Peyer's patch (tissue), 4 donors: ENCODE data around the gene DMKN. TPM values are rescaled to one million over a fixed set of nuclear protein-coding genes. Genes with fewer than 3 reads are reported as not detected.
A peak's percentile ranks its signal among the peaks of the same experiment; 100 is the strongest.
"Not testable (repeated sequence)": the region's sequence is repeated elsewhere in the genome, so short reads cannot be mapped to it uniquely, and the experiment has no call there.

ENCODE experiments used
- DNase-seq, 3 donors: peaks; one replicate each; pipeline ENCODE4 v3.0.0-alpha.2; 2017 to 2019
- H3K27ac ChIP-seq, 4 donors: fragments of 200-600 bp; sonication (generic); one replicate each; pipeline ENCODE4 v1.5.1; 2016 to 2019
- H3K27me3 ChIP-seq, 2 donors: fragments of 200-600 bp; sonication (generic); one replicate each; pipeline ENCODE4 v1.5.1; 2019
- H3K36me3 ChIP-seq, 3 donors: fragments of 200-600 bp; sonication (generic); one replicate each; pipeline ENCODE4 v1.5.1; 2016 to 2019
- H3K4me1 ChIP-seq, 4 donors: fragments of 200-600 bp; sonication (generic); one replicate each; pipeline ENCODE4 v1.5.1; 2016 to 2019
- H3K4me3 ChIP-seq, 4 donors: fragments of 200-600 bp; sonication (generic); 1 replicate in 3 of 4; 2 replicates in 1 of 4; pipeline ENCODE4 v1.5.1; 2016 to 2019; ENCODE audit warnings: mild to moderate bottlenecking in 1 of 4
- H3K9me3 ChIP-seq, 4 donors: fragments of 200-600 bp; sonication (generic); one replicate each; pipeline ENCODE4 v1.5.1; 2016 to 2019; ENCODE audit warnings: mild to moderate bottlenecking in 1 of 4
- POLR2A ChIP-seq, 2 donors: fragments of 450-650 bp; IDR thresholded peaks; one replicate each; pipeline ENCODE4 v1.5.1; 2017; ENCODE audit warnings: antibody characterized with exemption in 2 of 2, mild to moderate bottlenecking in 2 of 2, moderate library complexity in 2 of 2
- total RNA-seq, 4 donors: library from RNA; depleted of rRNA; stranded (reverse); fragments of >200 nt; gene quantifications; one replicate each; pipeline ENCODE4 v1.1.0, GENCODE V29; 2016
- TF ChIP-seq, protein P1 (sequence below), 6 experiments: fragments of 450-650 bp in 4 of 6; fragments of 200-600 bp in 2 of 6; sonication (generic) in 1 of 6; IDR thresholded peaks; one replicate each; pipeline ENCODE4 v1.5.1; 2017 to 2019; ENCODE audit warnings: antibody characterized with exemption in 6 of 6, mild to moderate bottlenecking in 3 of 6, moderate library complexity in 1 of 6

DMKN gene
- total RNA-seq, 4 donors from 2014 or later, result 1.9 to 29.7 (median 10.7) TPM; not detected in 1

DNA sequence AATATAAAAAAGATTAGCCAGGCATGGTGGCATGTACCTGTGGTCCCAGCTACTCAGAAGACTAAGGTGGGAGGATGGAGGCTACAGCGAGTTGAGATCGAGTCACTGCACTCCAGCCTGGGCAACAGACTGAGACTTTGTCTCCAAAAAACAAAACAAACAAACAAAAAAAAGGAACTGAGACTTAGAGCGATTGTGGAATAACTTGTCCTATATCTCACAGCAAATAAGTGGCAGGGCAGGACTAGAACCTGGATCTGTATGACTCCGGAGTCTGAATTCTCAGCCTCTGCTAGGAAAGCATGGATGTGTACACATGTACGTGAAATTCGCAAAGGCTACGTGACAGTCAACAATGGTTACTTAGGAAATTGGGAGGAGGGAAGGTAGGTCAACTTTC lies 43.3 kb downstream of the DMKN start:
- no peak for DNase-seq
- Histone ChIP-seq H3K27ac (no peak overlapping the region), H3K9me3 (no peaks in the 10 kb centered on the region), H3K4me1 (peaks cover 0 to 5% (median 0%) of the 10 kb centered on the region in 4 donors), H3K36me3 (no peaks in the 10 kb centered on the region), H3K4me3 (no peak overlapping the region), H3K27me3 (no peaks in the 10 kb centered on the region)
- TF ChIP-seq, protein P1, sequence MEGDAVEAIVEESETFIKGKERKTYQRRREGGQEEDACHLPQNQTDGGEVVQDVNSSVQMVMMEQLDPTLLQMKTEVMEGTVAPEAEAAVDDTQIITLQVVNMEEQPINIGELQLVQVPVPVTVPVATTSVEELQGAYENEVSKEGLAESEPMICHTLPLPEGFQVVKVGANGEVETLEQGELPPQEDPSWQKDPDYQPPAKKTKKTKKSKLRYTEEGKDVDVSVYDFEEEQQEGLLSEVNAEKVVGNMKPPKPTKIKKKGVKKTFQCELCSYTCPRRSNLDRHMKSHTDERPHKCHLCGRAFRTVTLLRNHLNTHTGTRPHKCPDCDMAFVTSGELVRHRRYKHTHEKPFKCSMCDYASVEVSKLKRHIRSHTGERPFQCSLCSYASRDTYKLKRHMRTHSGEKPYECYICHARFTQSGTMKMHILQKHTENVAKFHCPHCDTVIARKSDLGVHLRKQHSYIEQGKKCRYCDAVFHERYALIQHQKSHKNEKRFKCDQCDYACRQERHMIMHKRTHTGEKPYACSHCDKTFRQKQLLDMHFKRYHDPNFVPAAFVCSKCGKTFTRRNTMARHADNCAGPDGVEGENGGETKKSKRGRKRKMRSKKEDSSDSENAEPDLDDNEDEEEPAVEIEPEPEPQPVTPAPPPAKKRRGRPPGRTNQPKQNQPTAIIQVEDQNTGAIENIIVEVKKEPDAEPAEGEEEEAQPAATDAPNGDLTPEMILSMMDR (IDR thresholded peaks at IDR 0.05), result no peak
- no peak for TF ChIP-seq POLR2A (IDR thresholded peaks at IDR 0.05)

GRCh38 chr19:35468637-35469036 lies 44.8 kb downstream of the DMKN start:
- H3K36me3 ChIP-seq, result no peaks in the 10 kb centered on the region
- TF ChIP-seq, protein P1 (IDR thresholded peaks at IDR 0.05), result peak; percentile 42 to 93 (median 82)
- TF ChIP-seq POLR2A (IDR thresholded peaks at IDR 0.05), result no peak
- H3K9me3 ChIP-seq, result no peaks in the 10 kb centered on the region
- no peaks in the 10 kb centered on the region for H3K27me3 ChIP-seq
- H3K4me1 ChIP-seq, result peaks cover 0 to 5% (median 0%) of the 10 kb centered on the region in 4 donors
- no peak overlapping the region for H3K4me3 ChIP-seq
- no peak overlapping the region for H3K27ac ChIP-seq
- DNase-seq, result peak; percentile 59 to 88 (median 75)

DNA sequence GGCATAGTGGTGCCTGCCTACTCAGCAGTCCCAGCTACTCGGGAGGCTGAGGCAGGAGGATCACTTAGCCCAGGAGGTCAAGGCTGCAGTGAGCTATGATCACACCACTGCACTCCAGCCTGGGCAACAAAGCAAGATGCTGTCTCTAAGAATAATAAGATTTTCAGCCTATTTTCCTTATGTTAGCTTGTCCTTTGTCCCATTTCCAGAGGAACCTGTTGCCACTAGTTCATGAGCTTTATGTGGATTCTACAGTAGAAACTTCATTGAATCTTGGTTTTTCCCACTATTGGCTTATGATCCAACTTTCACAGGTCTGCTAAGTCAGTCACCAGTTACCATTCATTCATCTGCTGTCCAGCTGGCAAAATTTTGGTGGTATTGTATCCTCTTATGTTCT lies 47.2 kb downstream of the DMKN start:
- Histone ChIP-seq H3K27ac (no peak overlapping the region), H3K9me3 (no peaks in the 10 kb centered on the region), H3K4me1 (peaks cover 0 to 20% (median 9%) of the 10 kb centered on the region in 4 donors), H3K36me3 (no peaks in the 10 kb centered on the region), H3K4me3 (no peak overlapping the region), H3K27me3 (no peaks in the 10 kb centered on the region)
- no peak for DNase-seq
- TF ChIP-seq, protein P1 (IDR thresholded peaks at IDR 0.05), result no peak
- no peak for TF ChIP-seq POLR2A (IDR thresholded peaks at IDR 0.05)

DNA sequence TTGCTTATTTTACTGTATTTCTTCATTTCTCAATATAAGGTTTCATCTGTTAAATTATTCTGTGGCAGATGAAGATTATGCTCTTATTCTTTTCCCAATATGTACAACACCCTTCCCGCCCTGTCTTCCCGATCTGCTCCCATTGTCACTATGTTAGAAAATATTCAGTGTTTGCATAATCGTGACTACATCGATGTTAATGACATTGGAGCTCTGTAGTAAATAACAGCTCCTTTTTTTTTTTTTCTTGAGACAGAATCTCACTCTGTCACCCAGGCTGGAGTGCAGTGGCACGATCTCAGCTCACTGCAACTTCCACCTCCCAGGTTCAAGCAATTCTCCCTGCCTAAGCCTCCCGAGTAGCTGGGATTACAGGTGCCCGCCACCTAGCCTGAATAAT lies 50.5 kb downstream of the DMKN start:
- H3K27ac ChIP-seq, result peak overlapping the region in 3 of 4 donors; percentile 33 to 72 (median 44)
- DNase-seq, H3K4me3 ChIP-seq, H3K36me3 ChIP-seq, H3K27me3 ChIP-seq, H3K9me3 ChIP-seq: not testable (repeated sequence)
- H3K4me1 ChIP-seq, result peaks cover 0 to 27% (median 26%) of the 10 kb centered on the region in 4 donors

DNA sequence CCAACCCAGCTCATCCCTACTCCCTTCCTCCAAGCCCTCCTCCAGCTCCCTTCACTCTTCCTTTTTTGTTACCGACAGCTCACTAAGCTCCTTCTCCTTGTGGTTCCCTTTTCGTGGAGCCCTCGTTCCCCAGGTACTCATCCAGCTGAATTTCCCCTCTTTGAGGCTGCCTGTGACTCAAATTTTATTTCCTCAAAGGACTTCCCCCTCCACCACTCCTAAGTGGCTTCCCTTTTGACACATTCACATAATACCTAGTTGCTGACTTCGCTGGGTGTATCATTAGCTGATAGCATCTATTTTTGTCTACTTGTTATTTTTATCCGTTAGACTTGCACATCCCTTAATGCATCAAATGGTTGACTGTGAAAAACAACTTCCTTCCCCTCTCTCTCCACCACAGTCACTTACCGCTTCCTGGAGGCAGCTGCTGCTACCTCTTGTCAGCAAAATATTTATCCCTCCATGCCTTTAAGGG lies 50.9 kb downstream of the DMKN start:
- TF ChIP-seq POLR2A (IDR thresholded peaks at IDR 0.05), result no peak
- TF ChIP-seq, protein P1 (IDR thresholded peaks at IDR 0.05), result peak in 1 of 6 experiments; percentile 12
- Histone ChIP-seq H3K27me3 (no peaks in the 10 kb centered on the region), H3K9me3 (no peaks in the 10 kb centered on the region), H3K4me1 (peaks cover 0 to 30% (median 28%) of the 10 kb centered on the region in 4 donors), H3K27ac (peak overlapping the region; percentile 33 to 72 (median 58)), H3K36me3 (no peaks in the 10 kb centered on the region), H3K4me3 (no peak overlapping the region)
- peak in 2 of 3 donors; percentile 68 to 75 for DNase-seq

- not testable (repeated sequence) for DNase-seq, H3K4me3 ChIP-seq, H3K36me3 ChIP-seq, H3K27me3 ChIP-seq, H3K9me3 ChIP-seq
- Histone ChIP-seq H3K27ac (peak overlapping the region in 1 of 4 donors; percentile 72), H3K4me1 (peaks cover 0 to 32% (median 30%) of the 10 kb centered on the region in 4 donors)
Measured at GRCh38 chr19:35461788-35462187, 51.7 kb downstream of the DMKN start.

DNA sequence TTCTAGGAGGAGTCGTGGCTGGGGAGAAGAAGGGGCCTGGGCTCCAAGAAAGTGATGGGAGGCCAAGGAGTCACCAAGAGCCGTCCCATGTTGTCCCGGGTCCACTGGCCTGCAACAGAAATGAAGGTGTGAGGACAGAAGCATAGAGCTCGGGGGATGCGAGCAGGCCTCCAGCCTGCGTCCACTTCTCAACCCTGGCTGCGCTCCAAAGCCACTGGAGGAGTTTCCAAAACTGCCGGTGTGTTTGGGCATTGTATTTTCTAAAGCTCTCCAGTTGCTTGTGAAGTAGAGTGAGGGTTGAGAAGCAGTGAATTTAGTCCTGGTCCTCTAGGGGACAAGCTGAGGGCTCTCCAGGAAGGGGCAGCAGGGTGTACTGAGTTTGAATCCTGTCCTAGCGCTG lies 52.4 kb downstream of the DMKN start:
- TF ChIP-seq, protein P1 (IDR thresholded peaks at IDR 0.05), result no peak
- TF ChIP-seq POLR2A (IDR thresholded peaks at IDR 0.05), result no peak
- H3K27ac ChIP-seq, result no peak overlapping the region
- H3K4me1 ChIP-seq, result peaks cover 0 to 32% (median 30%) of the 10 kb centered on the region in 4 donors
- DNase-seq, result no peak
- no peaks in the 10 kb centered on the region for H3K36me3 ChIP-seq
- H3K4me3 ChIP-seq, result no peak overlapping the region
- no peaks in the 10 kb centered on the region for H3K9me3 ChIP-seq
- no peaks in the 10 kb centered on the region for H3K27me3 ChIP-seq
